HepG2 (cell line): ENCODE data around the gene AP3B2. TPM values are rescaled to one million over a fixed set of nuclear protein-coding genes. Genes with fewer than 3 reads are reported as not detected.

Experiments used
- ATAC-seq: fragments of 200-7000 bp; cut with Tn5 transposase; 3 replicates; pipeline ENCODE4 v1.9.1; 2020; ENCODE audit warnings: mild to moderate bottlenecking, moderate library complexity
- BruUV-seq: library from RNA; stranded (reverse); fragments of 400-500 nt; replicated peaks from 2 replicates; lab custom pipeline; 2021; lab: Mats Ljungman, UMichigan
- CTCF ChIA-PET: fragments of 300-600 bp; formaldehyde crosslinking; extraction: SDS; loops from one replicate; lab custom pipeline; 2021; ENCODE audit warnings: low total read pairs, inconsistent platforms, low intra/inter-chr PET ratio; lab: Yijun Ruan, JAX
- POLR2A ChIA-PET: fragments of 350-600 bp; sonication (Branson Sonifier 250); formaldehyde crosslinking; loops from one replicate; lab custom pipeline; 2020; ENCODE audit warnings: antibody characterized with exemption, inconsistent platforms; lab: Yijun Ruan, JAX
- DNase-seq: peaks from one replicate; pipeline ENCODE4 v3.0.0-alpha.2; 2015; ENCODE audit warnings: low spot score
- FAIRE-seq: peaks from 3 replicates; lab custom pipeline; 2011; peaks lifted over from hg19 to GRCh38; lab: Jason Lieb, UNC
- H2AFZ ChIP-seq: one replicate; pipeline ENCODE4 v1.6.1; 2011; ENCODE audit warnings: low read length, inconsistent platforms
- H3K27ac ChIP-seq: fragments of 300-600 bp; 3 replicates; pipeline ENCODE4 v1.8.0; 2011; ENCODE audit warnings: mixed run types, mild to moderate bottlenecking, mixed read lengths, low read length, inconsistent platforms; ENCODE audit not compliant: insufficient read depth; ENCODE audit errors: extremely low read length
- H3K27me3 ChIP-seq, 2 experiments: fragments of 200-600 bp in 1 of 2; 2 replicates in 1 of 2; 3 replicates in 1 of 2; pipeline versions ENCODE4 v1.6.0 to v1.8.0; 2011; ENCODE audit warnings: low read length in 2 of 2, mild to moderate bottlenecking in 2 of 2, moderate library complexity in 2 of 2, inconsistent platforms in 1 of 2; ENCODE audit not compliant: insufficient read depth in 2 of 2, control insufficient read depth in 1 of 2
- H3K36me3 ChIP-seq, 2 experiments: fragments of 200-600 bp in 1 of 2; replicated peaks in 1 of 2; 2 replicates in 1 of 2; 3 replicates in 1 of 2; pipeline versions ENCODE4 v1.5.1 to v1.8.0; 2011; ENCODE audit warnings: low read length in 2 of 2, inconsistent platforms in 1 of 2; ENCODE audit not compliant: insufficient read depth in 2 of 2, control insufficient read depth in 1 of 2
- H3K4me1 ChIP-seq: 2 replicates; pipeline ENCODE4 v1.5.1; 2012; ENCODE audit warnings: low read length, inconsistent platforms; ENCODE audit not compliant: insufficient read depth
- H3K4me2 ChIP-seq: 2 replicates; pipeline ENCODE4 v1.6.0; 2011; ENCODE audit warnings: low read depth, low read length, inconsistent platforms
- H3K4me3 ChIP-seq, 3 experiments: fragments of 200-600 bp in 1 of 3; sonication (generic), shearing (Covaris generic) in 1 of 3; replicated peaks in 1 of 3; 2 replicates each; pipeline ENCODE4 v1.5.1; 2011 to 2016; ENCODE audit warnings: low read length in 3 of 3, inconsistent platforms in 2 of 3, low read depth in 2 of 3, mild to moderate bottlenecking in 2 of 3, control low read depth in 1 of 3, mixed read lengths in 1 of 3; ENCODE audit not compliant: insufficient read depth in 1 of 3
- H3K79me2 ChIP-seq: one replicate; pipeline ENCODE4 v1.6.1; 2011; ENCODE audit warnings: low read length, inconsistent platforms; ENCODE audit not compliant: insufficient read depth
- H3K9ac ChIP-seq: 2 replicates; pipeline ENCODE4 v1.6.0; 2011; ENCODE audit warnings: mild to moderate bottlenecking, low read depth, low read length, inconsistent platforms; ENCODE audit not compliant: insufficient read depth
- H3K9me3 ChIP-seq: 2 replicates; pipeline ENCODE4 v1.5.1; 2012; ENCODE audit warnings: mild to moderate bottlenecking, low read length
- H4K20me1 ChIP-seq: 2 replicates; pipeline ENCODE4 v1.6.0; 2011; ENCODE audit warnings: inconsistent platforms, mild to moderate bottlenecking, low read length, moderate library complexity; ENCODE audit not compliant: insufficient read depth
- CBX2 ChIP-seq, 2 experiments: fragments of 200-600 bp in 1 of 2; sonication (generic); formaldehyde crosslinking in 1 of 2; IDR thresholded peaks; 2 replicates each; pipeline versions ENCODE4 v1.7.0 to v1.8.1; 2018 to 2022; ENCODE audit warnings: low read depth in 2 of 2, low read length in 1 of 2, mild to moderate bottlenecking in 1 of 2, missing genetic modification reagents in 1 of 2
- FOXO1 ChIP-seq: sonication (generic); formaldehyde crosslinking; IDR thresholded peaks from 2 replicates; pipeline ENCODE4 v1.4.0; 2020; ENCODE audit warnings: missing genetic modification reagents
- GTF3A ChIP-seq: sonication (generic); formaldehyde crosslinking; conservative IDR thresholded peaks from 2 replicates; pipeline ENCODE4 v1.4.0; 2020; ENCODE audit warnings: mild to moderate bottlenecking, missing genetic modification reagents
- MBNL3 ChIP-seq: fragments of 250-450 bp; sonication (Bioruptor Pico); conservative IDR thresholded peaks from 2 replicates; pipeline ENCODE4 v1.8.0; 2022; ENCODE audit warnings: mild to moderate bottlenecking, inconsistent platforms
- NBN ChIP-seq: fragments of 450-650 bp; conservative IDR thresholded peaks from 2 replicates; pipeline ENCODE4 v1.6.1; 2017
- NCOR1 ChIP-seq: fragments of 200-600 bp; sonication (generic); IDR thresholded peaks from 2 replicates; pipeline ENCODE4 v1.7.0; 2017; ENCODE audit warnings: antibody characterized with exemption, low read length, borderline replicate concordance
- PAWR ChIP-seq: sonication (generic); formaldehyde crosslinking; IDR thresholded peaks from 2 replicates; pipeline ENCODE4 v1.4.0; 2020; ENCODE audit warnings: missing genetic modification reagents, mild to moderate bottlenecking, borderline replicate concordance
- PRPF4 ChIP-seq: fragments of 200-400 bp; formaldehyde crosslinking; IDR thresholded peaks from 2 replicates; pipeline ENCODE4 v1.6.1; 2016; ENCODE audit warnings: low read length, low read depth; ENCODE audit not compliant: poor library complexity, severe bottlenecking
- ZGPAT ChIP-seq: IDR thresholded peaks from 2 replicates; pipeline ENCODE4 v1.6.1; 2016; ENCODE audit warnings: mild to moderate bottlenecking
- ZKSCAN8 ChIP-seq: IDR thresholded peaks from 2 replicates; pipeline ENCODE4 v1.6.1; 2016; ENCODE audit warnings: borderline replicate concordance, missing genetic modification reagents, missing compliant biosample characterization
- ZNF230 ChIP-seq: sonication (generic); formaldehyde crosslinking; IDR thresholded peaks from 2 replicates; pipeline ENCODE4 v1.4.0; 2020; ENCODE audit warnings: mild to moderate bottlenecking, missing genetic modification reagents
- ZNF274 ChIP-seq: sonication (generic); formaldehyde crosslinking; IDR thresholded peaks from 2 replicates; pipeline ENCODE4 v1.5.1; 2020; ENCODE audit warnings: mild to moderate bottlenecking, missing genetic modification reagents
- ZNF354B ChIP-seq: sonication (generic); formaldehyde crosslinking; IDR thresholded peaks from 2 replicates; pipeline ENCODE4 v1.8.0; 2022; ENCODE audit warnings: mild to moderate bottlenecking, missing genetic modification reagents
- ZNF530 ChIP-seq: sonication (generic); formaldehyde crosslinking; IDR thresholded peaks from 2 replicates; pipeline ENCODE4 v1.5.0; 2020; ENCODE audit warnings: low read depth, mild to moderate bottlenecking, missing genetic modification reagents
- ZNF580 ChIP-seq: IDR thresholded peaks from 2 replicates; pipeline ENCODE4 v1.6.1; 2016; ENCODE audit warnings: low read depth, borderline replicate concordance
- ZNF776 ChIP-seq: sonication (generic); formaldehyde crosslinking; IDR thresholded peaks from 2 replicates; pipeline ENCODE4 v1.4.0; 2020; ENCODE audit warnings: mild to moderate bottlenecking, missing genetic modification reagents
- ZNF790 ChIP-seq: sonication (generic); formaldehyde crosslinking; IDR thresholded peaks from 2 replicates; pipeline ENCODE4 v1.8.0; 2022; ENCODE audit warnings: missing genetic modification reagents, mild to moderate bottlenecking, borderline replicate concordance
- WGBS: methylation state at CpG from one replicate; pipeline ENCODE4 v1.1.6; 2017; ENCODE audit warnings: low lambda C conversion rate; 5-methylcytosine and 5-hydroxymethylcytosine counted together
- in situ Hi-C: cut with HindIII; loops from 2 replicates; pipeline ENCODE4 v1.10.0; 2017; ENCODE audit warnings: low pct_unique_long_range_greater_than_20kb; ENCODE audit not compliant: extremely low pct_ligation_motif_present
- intact Hi-C: fragments of 100-400 bp; cut with micrococcal nuclease; formaldehyde crosslinking; loops from one replicate; pipeline ENCODE4 v1.10.0; 2022; ENCODE audit not compliant: unreplicated experiment
- polyA plus RNA-seq, 8 experiments: library from polyadenylated mRNA; depleted of rRNA in 3 of 8; stranded (reverse) in 7 of 8; unstranded in 1 of 8; fragments of >200 nt; fragmentation: Illumina TruSeq in 4 of 8; extraction: Trizol in 4 of 8; gene quantifications; 2 replicates each; pipeline versions ENCODE4 v1.2.1 to v1.2.3, GENCODE V29; 2011 to 2016; ENCODE audit warnings: low read depth in 4 of 8, missing spikeins in 1 of 8, mixed read lengths in 1 of 8; ENCODE audit not compliant: insufficient read depth in 1 of 8
- total RNA-seq, 5 experiments: library from RNA; depleted of rRNA; stranded (reverse); fragments of >200 nt; fragmentation: Illumina TruSeq; extraction: Trizol; gene quantifications; 2 replicates each; pipeline ENCODE4 v1.2.3, GENCODE V29; 2016; ENCODE audit warnings: low read depth in 1 of 5
- TF ChIP-seq, protein P1 (sequence below): sonication (generic); formaldehyde crosslinking; IDR thresholded peaks from 2 replicates; pipeline ENCODE4 v1.9.0; 2021; ENCODE audit warnings: missing genetic modification reagents, borderline replicate concordance
- TF ChIP-seq, protein P2 (sequence below): sonication (generic); formaldehyde crosslinking; conservative IDR thresholded peaks from 2 replicates; pipeline ENCODE4 v1.8.0; 2022; ENCODE audit warnings: missing genetic modification reagents

The AP3B2 gene
- total and polyA plus RNA-seq, 2 of the 13 experiments (the other 11 are each of a cell fraction or from before 2014, with no cell fraction given): not detected

- TF ChIP-seq ZNF230 (CRISPR knock-in tag): no peak
These were observed 9.9 kb downstream of the AP3B2 start (continued) for GRCh38 chr15:82699726-82700125.

DNA sequence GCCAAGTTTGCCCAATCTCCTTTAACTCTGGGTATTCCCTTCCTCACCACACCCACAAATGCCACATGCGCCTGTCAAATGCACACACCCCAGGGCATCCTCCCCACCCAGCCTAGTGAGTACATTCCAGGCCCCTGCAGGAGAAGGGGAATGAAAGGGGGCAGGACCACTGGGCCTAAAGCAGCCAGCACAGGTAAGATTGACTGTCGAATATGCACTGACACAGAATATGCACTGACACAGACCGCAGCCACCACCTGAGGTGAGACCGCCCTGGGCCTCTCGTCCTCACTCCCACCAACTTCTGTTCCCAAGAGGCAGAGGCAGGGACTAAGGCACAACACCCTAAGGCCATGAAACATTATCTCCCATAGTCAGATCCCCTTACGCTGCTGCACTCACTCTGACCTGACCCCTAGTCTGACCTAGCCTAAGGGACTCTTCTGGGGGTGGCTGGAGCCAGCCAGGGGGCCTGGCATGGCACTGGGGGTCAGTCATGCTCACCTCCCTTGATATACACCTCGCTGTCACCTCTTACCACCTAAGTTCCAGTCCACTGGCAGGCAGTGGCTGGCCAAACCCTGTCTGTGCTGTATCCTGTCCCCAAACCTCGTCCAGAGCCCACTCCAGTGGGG, 10.8 kb downstream of the AP3B2 start:
- POLR2A ChIA-PET: no interaction called here
- ATAC-seq (no peak), DNase-seq (no peak), FAIRE-seq (no peak)
- H3K27ac ChIP-seq: no peak overlapping the region
- 14% methylated on average over 5 of the region's 8 CpGs for WGBS
- BruUV-seq: no TSS peak
- H3K4me3 ChIP-seq: no peak overlapping the region
- no peaks in the 10 kb centered on the region for H3K79me2 ChIP-seq
- H3K4me2 ChIP-seq: no peak overlapping the region
- H3K9ac ChIP-seq: no peak overlapping the region
- in situ Hi-C loops (no loop called here), intact Hi-C loops (loop anchor here (10.0 kb wide), 1 partner anchor 714 kb away; no protein-coding TSS in a partner anchor)
- no peaks in the 10 kb centered on the region for H3K9me3 ChIP-seq
- no peaks in the 10 kb centered on the region for H3K36me3 ChIP-seq
- no peaks in the 10 kb centered on the region for H3K4me1 ChIP-seq
- peaks cover 4 to 17% of the 10 kb centered on the region in 2 experiments; a peak in 4 of 5 replicates for H3K27me3 ChIP-seq
- CTCF ChIA-PET: no interaction called here
- no peak overlapping the region for H2AFZ ChIP-seq
- H4K20me1 ChIP-seq: no peaks in the 10 kb centered on the region
- TF ChIP-seq ZNF530 (CRISPR knock-in tag) (no peak), GTF3A (CRISPR knock-in tag) (no peak), ZNF776 (CRISPR knock-in tag) (no peak), ZNF580 (CRISPR knock-in tag) (no peak), ZNF790 (no peak), ZKSCAN8 (CRISPR knock-in tag) (no peak), FOXO1 (CRISPR knock-in tag) (no peak), CBX2 (IDR thresholded peaks at IDR 0.05; ENCODE audit: low read depth, low read length) (no peak), CBX2 (CRISPR knock-in tag; IDR thresholded peaks at IDR 0.05; ENCODE audit: low read depth) (no peak), MBNL3 (CRISPR knock-in tag) (no peak), ZNF274 (CRISPR knock-in tag) (no peak), PAWR (CRISPR knock-in tag) (no peak), NCOR1 (no peak), ZGPAT (CRISPR knock-in tag) (no peak), ZNF354B (CRISPR knock-in tag) (no peak), PRPF4 (no peak), NBN (no peak)
- TF ChIP-seq, protein P1, sequence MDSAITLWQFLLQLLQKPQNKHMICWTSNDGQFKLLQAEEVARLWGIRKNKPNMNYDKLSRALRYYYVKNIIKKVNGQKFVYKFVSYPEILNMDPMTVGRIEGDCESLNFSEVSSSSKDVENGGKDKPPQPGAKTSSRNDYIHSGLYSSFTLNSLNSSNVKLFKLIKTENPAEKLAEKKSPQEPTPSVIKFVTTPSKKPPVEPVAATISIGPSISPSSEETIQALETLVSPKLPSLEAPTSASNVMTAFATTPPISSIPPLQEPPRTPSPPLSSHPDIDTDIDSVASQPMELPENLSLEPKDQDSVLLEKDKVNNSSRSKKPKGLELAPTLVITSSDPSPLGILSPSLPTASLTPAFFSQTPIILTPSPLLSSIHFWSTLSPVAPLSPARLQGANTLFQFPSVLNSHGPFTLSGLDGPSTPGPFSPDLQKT (CRISPR knock-in tag): no peak
- TF ChIP-seq, protein P2, sequence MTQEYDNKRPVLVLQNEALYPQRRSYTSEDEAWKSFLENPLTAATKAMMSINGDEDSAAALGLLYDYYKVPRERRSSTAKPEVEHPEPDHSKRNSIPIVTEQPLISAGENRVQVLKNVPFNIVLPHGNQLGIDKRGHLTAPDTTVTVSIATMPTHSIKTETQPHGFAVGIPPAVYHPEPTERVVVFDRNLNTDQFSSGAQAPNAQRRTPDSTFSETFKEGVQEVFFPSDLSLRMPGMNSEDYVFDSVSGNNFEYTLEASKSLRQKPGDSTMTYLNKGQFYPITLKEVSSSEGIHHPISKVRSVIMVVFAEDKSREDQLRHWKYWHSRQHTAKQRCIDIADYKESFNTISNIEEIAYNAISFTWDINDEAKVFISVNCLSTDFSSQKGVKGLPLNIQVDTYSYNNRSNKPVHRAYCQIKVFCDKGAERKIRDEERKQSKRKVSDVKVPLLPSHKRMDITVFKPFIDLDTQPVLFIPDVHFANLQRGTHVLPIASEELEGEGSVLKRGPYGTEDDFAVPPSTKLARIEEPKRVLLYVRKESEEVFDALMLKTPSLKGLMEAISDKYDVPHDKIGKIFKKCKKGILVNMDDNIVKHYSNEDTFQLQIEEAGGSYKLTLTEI: no peak
